Testis (tissue), 3 donors: Measurements from ENCODE around the gene ADAM23. TPM values are rescaled to one million over a fixed set of nuclear protein-coding genes. Genes with fewer than 3 reads are reported as not detected.

Source experiments
- DNase-seq: peaks from one replicate; pipeline ENCODE4 v3.0.0-alpha.2; 2019
- H3K27ac ChIP-seq, 2 donors: fragments of 200-600 bp; sonication (generic); one replicate each; pipeline ENCODE4 v1.5.1; 2019
- H3K27me3 ChIP-seq: fragments of 200-600 bp; sonication (generic); one replicate; pipeline ENCODE4 v1.5.1; 2019
- H3K36me3 ChIP-seq: fragments of 200-600 bp; sonication (generic); one replicate; pipeline ENCODE4 v1.5.1; 2017; ENCODE audit warnings: low read depth; ENCODE audit errors: missing control alignments
- H3K4me1 ChIP-seq: fragments of 200-600 bp; sonication (generic); one replicate; pipeline ENCODE4 v1.5.1; 2019
- H3K4me3 ChIP-seq, 2 donors: fragments of 200-600 bp; sonication (generic); one replicate each; pipeline ENCODE4 v1.5.1; 2017 to 2019
- H3K9me3 ChIP-seq: fragments of 200-600 bp; sonication (generic); one replicate; pipeline ENCODE4 v1.5.1; 2017
- POLR2A ChIP-seq: fragments of 450-650 bp; IDR thresholded peaks from one replicate; pipeline ENCODE4 v1.6.1; 2017; ENCODE audit warnings: antibody characterized with exemption, mild to moderate bottlenecking, moderate library complexity
- WGBS, 2 donors: methylation state at CpG; one replicate each; pipeline ENCODE4 v1.1.5; 2018; 5-methylcytosine and 5-hydroxymethylcytosine counted together
- intact Hi-C: fragments of 100-400 bp; cut with DNase I; formaldehyde crosslinking; loops from one replicate; pipeline ENCODE4 v1.15.1; 2023; ENCODE audit warnings: low total_unique reads
- polyA plus RNA-seq: library from polyadenylated mRNA; stranded (reverse); fragments of 350-450 nt; fragmentation: Illumina TruSeq; extraction: RNeasy Lipid Tissue Mini Kit (QIAGEN cat#74804); gene quantifications from one replicate; pipeline ENCODE4 v1.2.3, GENCODE V29; 2014; ENCODE audit warnings: low read depth, low replicate concordance; ENCODE audit not compliant: insufficient read depth
- total RNA-seq, 2 donors: library from RNA; depleted of rRNA; stranded (reverse); fragments of >200 nt; gene quantifications; one replicate each; pipeline ENCODE4 v1.2.3, GENCODE V29; 2016
- TF ChIP-seq, protein P1 (sequence below), 3 experiments: fragments of 450-650 bp in 2 of 3; fragments of 200-600 bp in 1 of 3; sonication (generic) in 1 of 3; IDR thresholded peaks; one replicate each; pipeline ENCODE4 v1.5.1; 2016 to 2019; ENCODE audit warnings: antibody characterized with exemption in 3 of 3, mild to moderate bottlenecking in 2 of 3, moderate library complexity in 1 of 3

The ADAM23 gene
- total and polyA plus RNA-seq, 3 donors from 2014 or later: 14.5 to 24.2 (median 19.5) TPM

GRCh38 chr2:206478340-206478739, 35.0 kb downstream of the ADAM23 start:
- H3K27me3 ChIP-seq: no peaks in the 10 kb centered on the region
- H3K27ac ChIP-seq: no peak overlapping the region
- 90 to 98% methylated on average over 3 of the region's 3 CpGs for WGBS, 2 donors
- no peak for DNase-seq
- no peaks in the 10 kb centered on the region for H3K9me3 ChIP-seq
- no peak overlapping the region for H3K4me3 ChIP-seq
- H3K4me1 ChIP-seq: no peaks in the 10 kb centered on the region
- no peaks in the 10 kb centered on the region for H3K36me3 ChIP-seq
- intact Hi-C loops: no loop called here
- TF ChIP-seq, protein P1, sequence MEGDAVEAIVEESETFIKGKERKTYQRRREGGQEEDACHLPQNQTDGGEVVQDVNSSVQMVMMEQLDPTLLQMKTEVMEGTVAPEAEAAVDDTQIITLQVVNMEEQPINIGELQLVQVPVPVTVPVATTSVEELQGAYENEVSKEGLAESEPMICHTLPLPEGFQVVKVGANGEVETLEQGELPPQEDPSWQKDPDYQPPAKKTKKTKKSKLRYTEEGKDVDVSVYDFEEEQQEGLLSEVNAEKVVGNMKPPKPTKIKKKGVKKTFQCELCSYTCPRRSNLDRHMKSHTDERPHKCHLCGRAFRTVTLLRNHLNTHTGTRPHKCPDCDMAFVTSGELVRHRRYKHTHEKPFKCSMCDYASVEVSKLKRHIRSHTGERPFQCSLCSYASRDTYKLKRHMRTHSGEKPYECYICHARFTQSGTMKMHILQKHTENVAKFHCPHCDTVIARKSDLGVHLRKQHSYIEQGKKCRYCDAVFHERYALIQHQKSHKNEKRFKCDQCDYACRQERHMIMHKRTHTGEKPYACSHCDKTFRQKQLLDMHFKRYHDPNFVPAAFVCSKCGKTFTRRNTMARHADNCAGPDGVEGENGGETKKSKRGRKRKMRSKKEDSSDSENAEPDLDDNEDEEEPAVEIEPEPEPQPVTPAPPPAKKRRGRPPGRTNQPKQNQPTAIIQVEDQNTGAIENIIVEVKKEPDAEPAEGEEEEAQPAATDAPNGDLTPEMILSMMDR (IDR thresholded peaks at IDR 0.05): no peak
- no peak for TF ChIP-seq POLR2A

GRCh38 chr2:206480161-206480560, 36.8 kb downstream of the ADAM23 start:
- H3K4me1 ChIP-seq: no peaks in the 10 kb centered on the region
- intact Hi-C loops: no loop called here
- no peaks in the 10 kb centered on the region for H3K9me3 ChIP-seq
- H3K27ac ChIP-seq: no peak overlapping the region
- H3K36me3 ChIP-seq: no peaks in the 10 kb centered on the region
- no peak overlapping the region for H3K4me3 ChIP-seq
- TF ChIP-seq, protein P1 (IDR thresholded peaks at IDR 0.05): no peak
- TF ChIP-seq POLR2A: no peak
- WGBS, 2 donors: 66 to 67% methylated on average over 2 of the region's 2 CpGs
- H3K27me3 ChIP-seq: no peaks in the 10 kb centered on the region
- DNase-seq: no peak

- TF ChIP-seq POLR2A: no peak
- TF ChIP-seq, protein P1 (IDR thresholded peaks at IDR 0.05): no peak
- Histone ChIP-seq H3K4me1 (no peaks in the 10 kb centered on the region), H3K4me3 (no peak overlapping the region), H3K36me3 (no peaks in the 10 kb centered on the region), H3K27me3 (no peaks in the 10 kb centered on the region), H3K27ac (no peak overlapping the region), H3K9me3 (no peaks in the 10 kb centered on the region)
- WGBS, 2 donors: 79 to 88% methylated on average over 4 of the region's 4 CpGs
- intact Hi-C loops: no loop called here
- no peak for DNase-seq
Measured at GRCh38 chr2:206480620-206481019, 37.3 kb downstream of the ADAM23 start.

GRCh38 chr2:206481056-206481455, 37.7 kb downstream of the ADAM23 start:
- no peak for TF ChIP-seq POLR2A
- TF ChIP-seq, protein P1 (IDR thresholded peaks at IDR 0.05): no peak
- H3K27ac ChIP-seq: no peak overlapping the region
- H3K36me3 ChIP-seq: no peaks in the 10 kb centered on the region
- DNase-seq: no peak
- WGBS, 2 donors: 85 to 88% methylated on average over 3 of the region's 3 CpGs
- H3K4me3 ChIP-seq: no peak overlapping the region
- no peaks in the 10 kb centered on the region for H3K4me1 ChIP-seq
- no peaks in the 10 kb centered on the region for H3K9me3 ChIP-seq
- intact Hi-C loops: no loop called here
- no peaks in the 10 kb centered on the region for H3K27me3 ChIP-seq

DNA sequence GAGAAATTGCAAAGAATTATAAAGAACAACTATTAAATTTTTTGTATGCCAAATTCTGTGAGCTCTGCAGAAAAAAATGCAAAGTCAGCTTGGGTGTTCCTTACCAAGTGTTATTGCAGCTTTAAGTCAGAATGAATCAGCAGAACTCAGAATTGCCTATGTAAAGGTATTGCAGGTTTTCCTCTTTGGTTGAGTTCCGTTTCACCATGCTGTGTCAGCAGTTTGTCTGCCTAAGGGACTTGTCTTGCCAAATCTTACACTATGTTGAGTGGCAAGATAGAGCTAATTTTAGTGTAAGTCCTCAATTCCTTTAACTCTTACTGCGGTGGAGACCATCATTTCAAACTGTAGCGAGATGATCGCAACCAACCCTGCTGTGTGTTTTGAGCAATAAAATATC, 38.8 kb downstream of the ADAM23 start:
- TF ChIP-seq, protein P1 (IDR thresholded peaks at IDR 0.05): no peak
- no peak for TF ChIP-seq POLR2A
- no peaks in the 10 kb centered on the region for H3K27me3 ChIP-seq
- 90 to 93% methylated on average over 4 of the region's 4 CpGs for WGBS, 2 donors
- no peak overlapping the region for H3K27ac ChIP-seq
- DNase-seq: no peak
- H3K4me1 ChIP-seq: no peaks in the 10 kb centered on the region
- H3K9me3 ChIP-seq: no peaks in the 10 kb centered on the region
- no peak overlapping the region for H3K4me3 ChIP-seq
- H3K36me3 ChIP-seq: no peaks in the 10 kb centered on the region
- intact Hi-C loops: no loop called here
